SK-N-MC (cell line): Measurements from ENCODE around the gene GCFC2.

Source experiments
- EZH2 ChIP-seq: fragments of 200-600 bp; sonication (generic); IDR thresholded peaks from one replicate; pipeline ENCODE4 v1.6.1; 2017; ENCODE audit warnings: antibody characterized with exemption
- FOXP2 ChIP-seq: optimal IDR thresholded peaks from 2 replicates; pipeline ENCODE3; 2011; ENCODE audit warnings: mild to moderate bottlenecking, moderate library complexity; ENCODE audit not compliant: insufficient read depth; ENCODE audit errors: extremely low read length, control extremely low read depth
- POLR2AphosphoS5 ChIP-seq: IDR thresholded peaks from 2 replicates; pipeline ENCODE4 v1.6.1; 2012; ENCODE audit warnings: mild to moderate bottlenecking, low read depth, low read length, borderline replicate concordance

- TF ChIP-seq EZH2: no peak
- no peak for TF ChIP-seq POLR2AphosphoS5
- no peak for TF ChIP-seq FOXP2
Measured at GRCh38 chr2:75621228-75621627, 89.5 kb downstream of the GCFC2 start.
